WTC11 (cell line): ENCODE data around the gene TBC1D1. TPM values are rescaled to one million over a fixed set of nuclear protein-coding genes. Genes with fewer than 3 reads are reported as not detected.

ENCODE experiments used
- ATAC-seq: fragments of 200-7000 bp; cut with Tn5 transposase; 2 replicates; pipeline ENCODE4 v1.10.0; 2021; ENCODE audit warnings: mild to moderate bottlenecking, moderate library complexity
- CTCF ChIA-PET: fragments of 300-600 bp; sonication (Branson Sonifier 250); formaldehyde crosslinking; loops from one replicate; lab custom pipeline; 2021; ENCODE audit warnings: antibody characterized with exemption; lab: Charles Lee
- POLR2A ChIA-PET: fragments of 350-600 bp; sonication (Branson Sonifier 250); formaldehyde crosslinking; loops from one replicate; lab custom pipeline; 2021; ENCODE audit warnings: antibody characterized with exemption; lab: Charles Lee
- DNase-seq: peaks from one replicate; pipeline ENCODE4 v3.0.0; 2021; ENCODE audit warnings: low spot score
- H3K27ac Mint-ChIP-seq: 2 replicates; pipeline ENCODE4 v1.8.0; 2021; ENCODE audit warnings: mixed read lengths
- H3K27me3 Mint-ChIP-seq: 2 replicates; pipeline ENCODE4 v1.8.0; 2021; ENCODE audit warnings: low read depth, mild to moderate bottlenecking, moderate library complexity, mixed read lengths
- H3K36me3 Mint-ChIP-seq: 2 replicates; pipeline ENCODE4 v1.8.0; 2021; ENCODE audit warnings: mixed read lengths
- H3K4me1 Mint-ChIP-seq: 2 replicates; pipeline ENCODE4 v1.8.0; 2022; ENCODE audit warnings: mixed read lengths
- H3K4me3 Mint-ChIP-seq: 2 replicates; pipeline ENCODE4 v1.8.0; 2021; ENCODE audit warnings: mild to moderate bottlenecking, moderate library complexity, mixed read lengths
- H3K9me3 Mint-ChIP-seq: 2 replicates; pipeline ENCODE4 v1.8.0; 2021; ENCODE audit warnings: mixed read lengths
- ARID4B ChIP-seq: sonication (generic); formaldehyde crosslinking; IDR thresholded peaks from 2 replicates; pipeline ENCODE4 v1.8.0; 2023; ENCODE audit warnings: missing genetic modification reagents, mild to moderate bottlenecking, borderline replicate concordance
- CBFB ChIP-seq: sonication (generic); formaldehyde crosslinking; IDR thresholded peaks from 2 replicates; pipeline ENCODE4 v1.8.1; 2022; ENCODE audit warnings: mild to moderate bottlenecking, low read depth, missing genetic modification reagents
- MAX ChIP-seq: sonication (generic); formaldehyde crosslinking; IDR thresholded peaks from 2 replicates; pipeline ENCODE4 v1.8.0; 2022; ENCODE audit warnings: mild to moderate bottlenecking, missing genetic modification reagents
- OVOL2 ChIP-seq: fragments of 250-450 bp; sonication (Bioruptor Pico); IDR thresholded peaks from 2 replicates; pipeline ENCODE4 v1.9.0; 2021; ENCODE audit warnings: mild to moderate bottlenecking, borderline replicate concordance
- PRDM15 ChIP-seq: sonication (generic); formaldehyde crosslinking; IDR thresholded peaks from 2 replicates; pipeline ENCODE4 v1.8.0; 2022; ENCODE audit warnings: missing genetic modification reagents
- ZNF532 ChIP-seq: fragments of 250-450 bp; sonication (Bioruptor Pico); IDR thresholded peaks from 2 replicates; pipeline ENCODE4 v1.9.0; 2021; ENCODE audit warnings: mild to moderate bottlenecking, borderline replicate concordance
- total RNA-seq: library from RNA; stranded (reverse); gene quantifications from 3 replicates; pipeline ENCODE4 v1.2.3, GENCODE V29; 2021

The TBC1D1 gene
- total RNA-seq, 1 experiment from 2014 or later = 134 TPM

GRCh38 chr4:37885496-37885895 is 5.4 kb upstream of the TBC1D1 start (continued):
- TF ChIP-seq ZNF532 (CRISPR knock-in tag) (no peak), OVOL2 (CRISPR knock-in tag) (no peak)

- H3K4me3 Mint-ChIP-seq = peak overlapping the region; percentile 76
- H3K36me3 Mint-ChIP-seq = no peaks in the 10 kb centered on the region
- POLR2A ChIA-PET = no interaction called here
- DNase-seq = peak; percentile 35
- no peak overlapping the region for H3K27ac Mint-ChIP-seq
- no peak for TF ChIP-seq CBFB
- 0 out of 2 replicates have a peak, but pooled peaks have one; percentile 23 for TF ChIP-seq PRDM15 (CRISPR knock-in tag)
- TF ChIP-seq MAX = 0 out of 2 replicates have a peak, but pooled peaks have one; percentile 38
- TF ChIP-seq, all 79 proteins: peak for 2
- Mint-ChIP-seq H3K4me1 (peaks cover 15% of the 10 kb centered on the region), H3K9me3 (no peaks in the 10 kb centered on the region), H3K27me3 (peaks cover 59% of the 10 kb centered on the region)
- ATAC-seq = peak; percentile 53
- CTCF ChIA-PET = interaction anchor here (2.0 kb wide), 1 partner anchor 81 kb away, joined by 5 read pairs; no protein-coding TSS in a partner anchor
These were observed 759 bp upstream of the TBC1D1 start for GRCh38 chr4:37889849-37890800.

GRCh38 chr4:37891260-37892159 is 626 bp downstream of the TBC1D1 start:
- POLR2A ChIA-PET = no interaction called here
- Mint-ChIP-seq H3K9me3 (no peaks in the 10 kb centered on the region), H3K4me1 (peaks cover 15% of the 10 kb centered on the region), H3K27me3 (peaks cover 56% of the 10 kb centered on the region), H3K27ac (no peak overlapping the region), H3K4me3 (peak overlapping the region; percentile 76), H3K36me3 (no peaks in the 10 kb centered on the region)
- ATAC-seq = peak; percentile 67
- peak; percentile 19 for DNase-seq
- no peak for TF ChIP-seq ARID4B (CRISPR knock-in tag)
- CTCF ChIA-PET = interaction anchor here (0.6 to 2.0 kb wide), 7 partner anchors 24 to 708 kb away, joined by 3 to 6 read pairs (median 3); no protein-coding TSS in a partner anchor
